GM12801 (cell line): ENCODE measurements around the gene MYZAP.

ENCODE experiments used
- CTCF ChIP-seq: IDR thresholded peaks from one replicate; pipeline ENCODE4 v1.5.1; 2011; ENCODE audit warnings: control low read depth; ENCODE audit not compliant: insufficient read length; ENCODE audit errors: extremely low read depth

The MYZAP gene

GRCh38 chr15:57573151-57573550 is 18.6 kb upstream of the MYZAP start:
- TF ChIP-seq CTCF, result no peak

GRCh38 chr15:57575363-57575762 is 16.3 kb upstream of the MYZAP start:
- no peak for TF ChIP-seq CTCF

- no peak for TF ChIP-seq CTCF
These were observed 13.3 kb upstream of the MYZAP start for GRCh38 chr15:57578288-57578900.

GRCh38 chr15:57580428-57580827 is 11.3 kb upstream of the MYZAP start:
- no peak for TF ChIP-seq CTCF

- TF ChIP-seq CTCF, result no peak
These were observed 10.8 kb upstream of the MYZAP start for GRCh38 chr15:57580866-57581265.

GRCh38 chr15:57582090-57582489 is 9.6 kb upstream of the MYZAP start:
- TF ChIP-seq CTCF, result no peak

- no peak for TF ChIP-seq CTCF
These were observed 8.4 kb upstream of the MYZAP start for GRCh38 chr15:57583282-57583681.
